ENCODE results near the gene CERS5.
A peak's percentile ranks its signal among the peaks of the same experiment; 100 is the strongest.

Gene CERS5, protein sequence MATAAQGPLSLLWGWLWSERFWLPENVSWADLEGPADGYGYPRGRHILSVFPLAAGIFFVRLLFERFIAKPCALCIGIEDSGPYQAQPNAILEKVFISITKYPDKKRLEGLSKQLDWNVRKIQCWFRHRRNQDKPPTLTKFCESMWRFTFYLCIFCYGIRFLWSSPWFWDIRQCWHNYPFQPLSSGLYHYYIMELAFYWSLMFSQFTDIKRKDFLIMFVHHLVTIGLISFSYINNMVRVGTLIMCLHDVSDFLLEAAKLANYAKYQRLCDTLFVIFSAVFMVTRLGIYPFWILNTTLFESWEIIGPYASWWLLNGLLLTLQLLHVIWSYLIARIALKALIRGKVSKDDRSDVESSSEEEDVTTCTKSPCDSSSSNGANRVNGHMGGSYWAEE

DNA sequence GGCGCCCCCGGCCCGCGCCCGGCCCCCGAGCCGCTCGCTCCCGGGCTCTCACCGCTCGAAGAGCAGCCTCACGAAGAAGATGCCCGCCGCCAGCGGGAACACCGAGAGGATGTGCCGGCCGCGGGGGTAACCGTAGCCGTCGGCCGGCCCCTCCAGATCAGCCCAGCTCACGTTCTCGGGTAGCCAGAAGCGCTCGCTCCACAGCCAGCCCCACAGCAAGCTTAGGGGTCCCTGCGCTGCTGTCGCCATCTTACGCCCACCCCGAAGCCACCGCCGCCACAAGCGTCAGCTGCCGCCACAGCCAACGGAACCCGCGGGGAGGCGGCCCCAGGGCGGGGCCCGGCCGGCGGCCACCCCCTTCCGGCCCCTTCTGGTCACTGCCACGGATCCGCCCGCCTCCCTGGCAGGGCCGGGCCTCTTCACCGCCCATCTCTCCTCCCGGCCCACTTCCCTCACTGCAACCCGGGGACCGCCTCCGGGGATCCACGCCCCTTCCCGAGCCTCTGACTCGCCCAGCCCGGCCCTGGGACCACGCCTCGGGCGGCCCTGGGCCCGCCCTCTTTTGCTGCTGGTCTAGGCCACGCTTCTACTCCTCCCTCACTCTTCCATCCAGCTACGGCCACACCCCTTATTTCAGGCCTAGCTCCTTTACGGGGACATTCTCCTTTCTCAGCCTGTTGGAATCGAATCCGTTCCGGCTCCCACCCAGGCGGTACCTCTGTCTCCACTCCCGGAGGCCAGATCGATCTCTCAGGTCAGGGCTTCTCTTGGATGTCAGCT, at the start of gene CERS5:
Gene CERS5 (minus strand): TSS at position 321 of the 780 bp plus-strand sequence. CDS start 72 bp downstream, at position 249.
- DNase-seq = peak; percentile 88 to 94 (median 90)

DNA sequence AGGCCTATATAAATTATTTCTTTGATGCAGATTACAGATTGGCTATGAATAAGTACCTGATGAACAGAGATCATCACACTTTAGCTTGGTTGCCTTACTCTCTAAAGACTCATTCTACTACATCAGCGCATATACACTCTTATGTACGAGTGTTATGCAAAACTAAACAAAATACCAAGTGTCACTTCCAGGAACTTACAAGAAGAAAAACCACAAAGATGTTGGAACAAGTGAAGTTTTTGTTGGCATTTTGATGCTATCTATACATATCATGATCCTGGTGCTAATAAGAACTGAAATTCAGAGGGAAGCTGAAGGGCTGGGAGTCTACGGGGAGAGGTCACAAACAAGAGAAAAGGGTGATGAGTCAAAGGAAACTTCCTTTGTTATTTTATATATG, 47.9 kb upstream of the CERS5 start:
- no peak for DNase-seq

DNA sequence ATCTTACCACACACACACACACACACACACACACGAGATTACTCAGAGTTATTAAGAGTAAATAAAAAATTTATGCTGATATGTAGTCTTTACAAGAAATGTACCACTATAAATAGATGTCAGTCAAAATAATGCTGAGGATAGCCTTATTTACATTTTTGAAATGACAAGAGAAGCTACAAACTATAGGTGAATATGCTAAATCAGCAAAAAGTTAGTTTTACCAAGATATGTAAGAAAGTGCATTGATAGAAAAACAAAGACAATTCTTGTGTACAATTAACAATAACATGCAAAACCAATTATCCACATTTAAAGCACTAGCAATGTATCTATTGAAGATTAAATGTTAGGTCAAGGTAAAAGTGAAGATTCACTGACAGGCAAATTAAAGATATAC, 46.8 kb upstream of the CERS5 start:
- DNase-seq = no peak

DNA sequence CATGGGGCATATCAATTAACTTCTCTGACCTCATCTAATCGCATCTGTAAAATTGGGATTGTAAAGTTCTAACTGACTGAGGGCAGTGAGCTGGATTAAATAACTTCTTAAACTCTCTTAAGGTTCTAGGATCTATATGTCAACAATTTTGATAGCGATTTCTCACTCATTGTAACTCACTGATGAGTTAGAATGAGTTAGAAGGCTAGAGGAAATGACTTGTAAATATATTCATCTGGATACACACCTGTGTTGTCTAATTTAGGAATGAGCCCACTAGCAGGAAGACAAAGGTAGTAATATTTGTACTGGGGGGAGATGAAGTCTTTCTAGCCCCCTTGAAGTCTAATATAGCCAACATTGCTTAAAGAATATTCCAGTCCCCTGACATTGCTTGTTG, 46.3 kb upstream of the CERS5 start:
- no peak for DNase-seq

GRCh38 chr12:50212071-50212467, 44.9 kb upstream of the CERS5 start:
- DNase-seq = peak in 1 of 6 experiments; percentile 41

GRCh38 chr12:50211392-50212070, 44.4 kb upstream of the CERS5 start:
- peak in 2 of 6 experiments; percentile 15 to 41 for DNase-seq

DNA sequence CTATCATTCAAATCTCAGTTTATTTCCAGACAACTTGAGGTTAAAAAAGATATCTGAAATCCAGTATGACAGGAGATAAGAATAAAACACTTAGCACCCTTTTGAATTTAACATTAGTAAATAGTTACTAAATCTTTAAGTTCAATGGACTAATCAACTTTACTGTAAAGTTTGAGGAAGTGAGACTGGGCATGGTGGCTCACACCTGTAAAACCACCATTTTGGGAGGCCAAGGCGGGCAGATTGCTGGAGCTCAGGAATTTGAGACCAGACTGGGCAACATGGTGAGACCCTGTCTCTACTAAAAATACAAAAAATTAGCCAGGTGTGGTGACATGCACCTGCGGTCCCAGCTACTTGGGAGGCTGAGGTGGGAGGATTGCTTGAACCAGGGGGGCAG, 40.3 kb upstream of the CERS5 start:
- DNase-seq = no peak

- DNase-seq = no peak
These were observed 38.5 kb upstream of the CERS5 start for GRCh38 chr12:50205648-50206047.

- no peak for DNase-seq
These were observed 36.5 kb upstream of the CERS5 start for GRCh38 chr12:50203691-50204090.

- DNase-seq = no peak
These were observed 34.9 kb upstream of the CERS5 start for GRCh38 chr12:50201987-50202521.

DNA sequence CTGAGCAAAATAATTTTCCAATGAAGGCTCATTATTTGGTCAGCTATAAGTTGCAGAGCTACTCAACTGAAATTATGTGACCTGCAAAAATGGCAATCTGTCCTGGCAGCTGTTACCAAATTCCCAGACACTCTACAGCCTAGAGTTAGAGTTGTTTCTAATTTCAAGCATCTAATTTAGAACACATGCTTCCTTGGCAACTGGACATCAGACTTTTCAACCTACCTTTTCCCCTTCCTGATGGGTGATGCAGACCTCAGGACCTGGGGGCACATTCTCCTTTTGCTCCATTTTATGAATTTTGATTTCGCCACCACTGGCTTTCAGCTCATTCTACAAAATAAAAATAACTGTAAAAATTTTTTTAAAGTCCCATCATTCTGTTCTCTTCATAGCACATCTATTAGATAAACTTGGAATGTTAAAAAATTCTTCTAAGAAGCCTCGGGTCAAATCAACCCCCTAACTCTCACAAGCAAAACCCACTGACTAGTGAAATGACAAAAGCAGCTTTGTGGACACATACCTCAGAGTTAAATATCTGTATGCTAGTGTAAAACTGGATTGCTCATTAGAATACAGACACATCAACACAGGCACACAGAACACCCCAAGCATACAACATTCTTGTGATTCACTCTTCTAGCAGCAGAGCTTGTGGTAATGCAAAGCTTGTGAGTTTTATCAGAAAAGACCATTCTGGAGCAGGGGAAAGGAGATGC, 33.5 kb upstream of the CERS5 start:
- DNase-seq = no peak

DNA sequence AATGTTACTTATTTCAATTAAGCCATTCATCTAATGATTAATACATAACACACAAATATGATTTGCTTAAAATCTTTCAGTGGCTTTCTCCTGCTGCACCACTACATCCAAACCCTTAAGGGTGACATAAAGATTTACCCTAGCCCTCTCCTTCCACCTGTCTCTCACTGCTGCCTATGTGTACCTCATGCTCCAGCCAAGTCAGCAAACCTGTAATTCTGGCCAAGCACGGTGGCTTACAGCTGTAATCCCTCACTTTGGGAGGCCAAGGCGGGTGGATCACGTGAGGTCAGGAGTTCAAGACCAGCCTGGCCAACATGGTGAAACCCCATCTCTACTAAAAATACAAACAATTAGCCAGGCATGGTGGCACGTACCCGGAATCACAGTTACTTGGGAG, 31.7 kb upstream of the CERS5 start:
- DNase-seq = no peak

- no peak for DNase-seq
These were observed 30.1 kb upstream of the CERS5 start for GRCh38 chr12:50197297-50197727.

DNA sequence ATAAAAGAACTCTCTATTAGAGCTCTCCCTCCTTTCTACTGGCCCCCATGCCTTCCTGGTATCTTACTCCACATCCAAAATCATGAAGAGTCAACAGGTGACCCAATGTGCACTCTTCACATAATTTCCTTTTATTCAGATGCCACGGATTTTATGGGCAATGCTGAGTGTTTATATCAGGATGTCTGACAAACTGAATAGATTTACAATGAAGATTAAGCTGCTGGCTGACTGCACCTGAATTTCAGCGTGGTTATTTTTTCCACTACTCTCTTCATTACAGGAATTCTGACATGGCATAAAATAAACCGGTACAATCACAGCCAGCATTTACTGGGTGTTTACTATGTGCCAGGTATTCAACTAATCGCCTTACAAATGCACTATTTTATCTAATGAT, 29.4 kb upstream of the CERS5 start:
- DNase-seq = no peak

DNA sequence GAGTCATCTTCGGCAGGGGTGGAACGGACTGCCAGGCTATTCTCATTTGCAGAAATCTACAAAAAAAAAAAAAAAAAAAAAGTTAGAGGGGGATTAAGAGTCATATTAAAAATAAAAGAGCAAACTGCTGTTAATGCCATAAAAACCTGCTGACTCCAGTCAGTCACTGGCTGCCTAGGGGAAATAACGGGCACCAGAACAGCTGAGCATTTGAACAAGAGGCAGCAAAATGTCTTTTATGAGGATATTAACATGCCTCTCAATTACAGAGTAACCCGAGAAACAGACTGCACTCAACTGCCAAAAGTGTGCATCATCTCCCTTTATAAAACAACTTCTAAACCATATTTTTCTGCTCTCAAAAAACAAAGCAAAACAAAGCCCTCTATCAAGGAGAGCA, 28.7 kb upstream of the CERS5 start:
- DNase-seq = no peak

DNA sequence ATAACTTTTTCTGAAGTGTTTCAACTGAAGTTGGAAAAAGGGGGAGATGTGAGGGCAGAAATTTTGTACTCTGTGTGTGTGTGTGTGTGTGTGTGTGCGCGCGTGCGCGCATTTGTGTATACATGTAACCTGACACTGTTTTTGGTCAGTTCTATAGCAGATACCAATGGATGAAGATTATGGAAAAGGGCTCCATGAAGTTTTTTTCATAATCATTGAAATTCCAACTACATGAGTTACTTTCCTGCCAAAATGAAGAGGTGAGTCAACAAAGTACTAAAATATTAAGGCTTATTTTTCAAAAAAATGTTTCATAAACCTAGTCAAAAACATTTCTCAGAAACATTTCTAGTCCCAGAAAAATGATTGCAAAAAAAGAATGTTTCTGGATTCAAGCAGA, 25.7 kb upstream of the CERS5 start:
- DNase-seq = no peak

- no peak for DNase-seq
These were observed 25.1 kb upstream of the CERS5 start for GRCh38 chr12:50192236-50192635.

GRCh38 chr12:50190859-50191258, 23.7 kb upstream of the CERS5 start:
- DNase-seq = no peak

DNA sequence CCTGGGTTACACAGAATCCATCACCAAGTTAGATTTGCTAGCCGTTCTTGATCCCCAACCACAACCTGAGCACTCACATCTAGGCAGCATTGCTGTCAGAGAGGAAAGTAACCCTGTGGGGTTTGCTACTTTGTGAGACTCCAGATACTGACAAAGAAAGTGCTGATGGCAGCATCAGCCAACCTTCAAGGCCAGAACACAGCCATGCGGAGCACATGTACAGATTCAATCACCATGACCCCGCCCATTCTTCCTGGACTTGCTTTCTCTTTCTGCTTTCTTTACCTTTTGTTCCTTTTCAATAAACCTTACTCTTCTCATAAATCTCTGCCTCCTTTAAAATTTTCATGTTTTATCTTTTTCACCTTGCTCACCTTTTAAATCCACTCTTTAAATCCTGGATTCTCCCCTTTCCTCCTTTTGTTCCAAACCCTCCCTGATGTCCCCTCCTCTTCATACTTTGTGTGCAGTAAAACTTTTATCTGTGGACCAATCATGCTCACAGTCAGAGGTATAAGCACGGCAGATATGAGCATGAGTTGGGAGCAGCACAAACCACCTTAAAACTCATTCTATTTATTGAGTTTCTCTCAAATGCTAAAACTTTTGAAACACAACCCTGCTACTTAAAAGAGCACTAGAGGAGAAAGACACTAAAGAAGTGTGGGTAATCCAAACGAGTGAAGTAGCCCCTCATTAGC, 21.9 kb upstream of the CERS5 start:
- DNase-seq = peak in 2 of 6 experiments; percentile 13 to 16

GRCh38 chr12:50188241-50188781, 21.1 kb upstream of the CERS5 start:
- DNase-seq = no peak

GRCh38 chr12:50187084-50187900, 20.1 kb upstream of the CERS5 start:
- no peak for DNase-seq
